ENCODE data around the gene RIPOR1.

DNA sequence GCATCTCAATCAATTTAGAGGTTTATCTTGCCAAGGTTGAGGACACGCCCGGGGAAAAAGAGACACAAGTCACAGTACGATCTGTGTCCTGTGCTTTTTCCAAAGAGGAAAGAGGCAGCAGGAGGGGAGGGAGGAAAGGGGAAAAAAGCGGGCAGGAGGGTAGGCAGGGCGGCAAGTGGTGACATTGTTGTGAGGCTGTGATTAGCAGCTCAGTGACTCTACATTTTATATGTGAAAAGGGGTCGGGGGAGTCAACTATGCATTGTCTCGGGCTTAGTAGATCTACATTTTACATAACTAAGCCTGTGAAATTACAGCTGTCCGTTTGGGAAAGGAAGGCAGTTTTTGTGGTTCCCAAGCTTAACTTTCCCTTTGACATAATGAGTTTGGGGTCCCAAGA, 22.2 kb upstream of the RIPOR1 start:
- TF ChIP-seq, protein P1, sequence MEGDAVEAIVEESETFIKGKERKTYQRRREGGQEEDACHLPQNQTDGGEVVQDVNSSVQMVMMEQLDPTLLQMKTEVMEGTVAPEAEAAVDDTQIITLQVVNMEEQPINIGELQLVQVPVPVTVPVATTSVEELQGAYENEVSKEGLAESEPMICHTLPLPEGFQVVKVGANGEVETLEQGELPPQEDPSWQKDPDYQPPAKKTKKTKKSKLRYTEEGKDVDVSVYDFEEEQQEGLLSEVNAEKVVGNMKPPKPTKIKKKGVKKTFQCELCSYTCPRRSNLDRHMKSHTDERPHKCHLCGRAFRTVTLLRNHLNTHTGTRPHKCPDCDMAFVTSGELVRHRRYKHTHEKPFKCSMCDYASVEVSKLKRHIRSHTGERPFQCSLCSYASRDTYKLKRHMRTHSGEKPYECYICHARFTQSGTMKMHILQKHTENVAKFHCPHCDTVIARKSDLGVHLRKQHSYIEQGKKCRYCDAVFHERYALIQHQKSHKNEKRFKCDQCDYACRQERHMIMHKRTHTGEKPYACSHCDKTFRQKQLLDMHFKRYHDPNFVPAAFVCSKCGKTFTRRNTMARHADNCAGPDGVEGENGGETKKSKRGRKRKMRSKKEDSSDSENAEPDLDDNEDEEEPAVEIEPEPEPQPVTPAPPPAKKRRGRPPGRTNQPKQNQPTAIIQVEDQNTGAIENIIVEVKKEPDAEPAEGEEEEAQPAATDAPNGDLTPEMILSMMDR (conservative IDR thresholded peaks at IDR 0.05; ENCODE audit: low read length) = no peak
- TF ChIP-seq EZH2phosphoT487 (IDR thresholded peaks at IDR 0.05; ENCODE audit: borderline replicate concordance) = no peak
